PFSK-1 (cell line): ENCODE data around the gene SNX5.

Experiments used
- FOXP2 ChIP-seq: optimal IDR thresholded peaks from 2 replicates; pipeline ENCODE3; 2011; ENCODE audit warnings: borderline replicate concordance, control low read depth, inconsistent platforms; ENCODE audit not compliant: insufficient read depth; ENCODE audit errors: extremely low read length, extremely low read depth
- POLR2AphosphoS5 ChIP-seq: IDR thresholded peaks from 2 replicates; pipeline ENCODE4 v1.6.1; 2012; ENCODE audit warnings: low read depth, mild to moderate bottlenecking, control low read depth, low read length, moderate library complexity
- REST ChIP-seq, 2 experiments: IDR thresholded peaks; 2 replicates each; pipeline versions ENCODE4 v1.6.1 to v1.8.0; 2011 to 2012; ENCODE audit warnings: low read depth in 2 of 2, low read length in 2 of 2, control low read depth in 1 of 2, inconsistent platforms in 1 of 2, mild to moderate bottlenecking in 1 of 2, moderate library complexity in 1 of 2; ENCODE audit not compliant: insufficient read depth in 1 of 2

GRCh38 chr20:17959257-17959627, 9.4 kb downstream of the SNX5 start:
- TF ChIP-seq REST (IDR thresholded peaks at IDR 0.05; ENCODE audit: insufficient read depth in 1 of 2, low read depth in 2 of 2, low read length in 2 of 2): no peak
- TF ChIP-seq POLR2AphosphoS5: no peak
- TF ChIP-seq FOXP2: no peak
